Nephron (organoid): Measurements from ENCODE around the gene WDR45.
"Not testable (repeated sequence)": the region's sequence is repeated elsewhere in the genome, so short reads cannot be mapped to it uniquely, and the experiment has no call there.

Source experiments
- H3K27ac Mint-ChIP-seq, 3 experiments: 2 replicates each; pipeline ENCODE4 v1.8.0; 2020; ENCODE audit warnings: mixed read lengths in 3 of 3, mild to moderate bottlenecking in 2 of 3, moderate library complexity in 1 of 3
- H3K27me3 Mint-ChIP-seq: 2 replicates; pipeline ENCODE4 v1.8.0; 2021; ENCODE audit warnings: low read depth, mild to moderate bottlenecking, moderate library complexity, mixed read lengths
- H3K36me3 Mint-ChIP-seq: 2 replicates; pipeline ENCODE4 v1.8.0; 2020; ENCODE audit warnings: low read depth, mixed read lengths
- H3K4me1 Mint-ChIP-seq: 2 replicates; pipeline ENCODE4 v1.8.0; 2020; ENCODE audit warnings: mixed read lengths
- H3K4me3 Mint-ChIP-seq, 3 experiments: 2 replicates each; pipeline ENCODE4 v1.8.0; 2020; ENCODE audit warnings: mild to moderate bottlenecking in 3 of 3, mixed read lengths in 3 of 3, moderate library complexity in 2 of 3
- H3K9me3 Mint-ChIP-seq: 2 replicates; pipeline ENCODE4 v1.8.0; 2020; ENCODE audit warnings: mixed read lengths
- CTCF ChIP-seq, 3 experiments: fragments of 200-600 bp; sonication (generic); IDR thresholded peaks; one replicate each; pipeline ENCODE4 v1.5.0; 2021; ENCODE audit warnings: antibody characterized with exemption in 3 of 3; ENCODE audit not compliant: unreplicated experiment in 3 of 3

WDR45 gene

GRCh38 chrX:49079489-49080428, at the start of gene WDR45:
TSS of gene WDR45 (minus strand) at chrX:49079887. CDS start at chrX:49078095, 1,792 bp downstream.
- Mint-ChIP-seq H3K36me3 (peaks cover 6% of the 10 kb centered on the region), H3K4me1 (peaks cover 8% of the 10 kb centered on the region)
- TF ChIP-seq CTCF (IDR thresholded peaks at IDR 0.05; ENCODE audit: unreplicated experiment in 3 of 3): no peak

GRCh38 chrX:49129427-49129826, 49.7 kb upstream of the WDR45 start:
- Mint-ChIP-seq H3K36me3 (peaks cover 4% of the 10 kb centered on the region), H3K9me3 (peaks cover 8% of the 10 kb centered on the region), H3K27ac (no peak overlapping the region), H3K4me1 (no peaks in the 10 kb centered on the region), H3K27me3 (no peaks in the 10 kb centered on the region), H3K4me3 (no peak overlapping the region)
- TF ChIP-seq CTCF (IDR thresholded peaks at IDR 0.05; ENCODE audit: unreplicated experiment in 3 of 3): no peak

More at GRCh38 chrX:49079489-49080428, at the start of gene WDR45:
- H3K27me3 Mint-ChIP-seq: peaks cover 4% of the 10 kb centered on the region
- H3K9me3 Mint-ChIP-seq: peaks cover 12% of the 10 kb centered on the region
- peak within 1 kb of the TSS; percentile 94 to 97 (median 95) for H3K4me3 Mint-ChIP-seq
- peak within 1 kb of the TSS; percentile 96 to 97 (median 96) for H3K27ac Mint-ChIP-seq

GRCh38 chrX:49127742-49128258, 48.1 kb upstream of the WDR45 start:
- Mint-ChIP-seq H3K36me3 (peaks cover 11% of the 10 kb centered on the region), H3K9me3 (peaks cover 13% of the 10 kb centered on the region)
- not testable (repeated sequence) for H3K4me3 Mint-ChIP-seq, H3K4me1 Mint-ChIP-seq, H3K27ac Mint-ChIP-seq, H3K27me3 Mint-ChIP-seq

- peaks cover 21% of the 10 kb centered on the region for H3K9me3 Mint-ChIP-seq
- no peak for TF ChIP-seq CTCF (IDR thresholded peaks at IDR 0.05; ENCODE audit: unreplicated experiment in 3 of 3)
Observed at GRCh38 chrX:49122499-49122898, 42.8 kb upstream of the WDR45 start.

GRCh38 chrX:49120091-49120490, 40.4 kb upstream of the WDR45 start:
- Mint-ChIP-seq H3K36me3 (peaks cover 55% of the 10 kb centered on the region), H3K27ac (no peak overlapping the region), H3K9me3 (peaks cover 29% of the 10 kb centered on the region), H3K27me3 (no peaks in the 10 kb centered on the region), H3K4me1 (peaks cover 12% of the 10 kb centered on the region), H3K4me3 (peak overlapping the region; percentile 60 to 76 (median 66))
- no peak for TF ChIP-seq CTCF (IDR thresholded peaks at IDR 0.05; ENCODE audit: unreplicated experiment in 3 of 3)

More at GRCh38 chrX:49122499-49122898, 42.8 kb upstream of the WDR45 start:
- peak overlapping the region; percentile 96 to 98 (median 97) for H3K4me3 Mint-ChIP-seq
- peaks cover 12% of the 10 kb centered on the region for H3K4me1 Mint-ChIP-seq
- peak overlapping the region in 1 of 3 experiments; percentile 85 for H3K27ac Mint-ChIP-seq
- H3K36me3 Mint-ChIP-seq: peaks cover 39% of the 10 kb centered on the region
- no peaks in the 10 kb centered on the region for H3K27me3 Mint-ChIP-seq

DNA sequence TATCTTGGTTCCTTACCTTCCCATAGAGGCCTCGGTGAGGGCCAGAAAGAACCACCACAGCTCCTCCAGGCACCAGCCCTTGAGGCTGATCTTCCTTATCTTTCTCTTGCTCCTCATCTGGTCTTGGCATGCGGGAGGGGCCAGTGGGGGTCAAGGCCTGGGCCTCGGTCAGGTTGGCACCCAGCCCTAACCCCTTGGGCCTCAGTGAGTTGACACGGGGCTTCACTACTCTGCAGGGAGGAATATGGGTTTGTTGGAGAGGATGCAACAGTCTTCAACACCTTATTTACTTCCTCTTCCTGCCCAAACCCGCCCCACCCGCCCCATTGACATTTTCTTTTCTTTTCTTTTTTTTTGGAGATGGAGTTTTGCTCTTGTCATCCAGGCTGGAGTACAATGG, 37.9 kb upstream of the WDR45 start:
- no peaks in the 10 kb centered on the region for H3K4me1 Mint-ChIP-seq
- H3K27ac Mint-ChIP-seq: no peak overlapping the region
- no peaks in the 10 kb centered on the region for H3K27me3 Mint-ChIP-seq
- TF ChIP-seq CTCF (IDR thresholded peaks at IDR 0.05; ENCODE audit: unreplicated experiment in 3 of 3): no peak
- peaks cover 20% of the 10 kb centered on the region for H3K9me3 Mint-ChIP-seq
- H3K4me3 Mint-ChIP-seq: no peak overlapping the region
- peaks cover 53% of the 10 kb centered on the region for H3K36me3 Mint-ChIP-seq
